ENCODE results near the gene SYNGR4. TPM values are rescaled to one million over a fixed set of nuclear protein-coding genes. Genes with fewer than 3 reads are reported as not detected.
A peak's percentile ranks its signal among the peaks of the same experiment; 100 is the strongest.
"Not testable (repeated sequence)": the region's sequence is repeated elsewhere in the genome, so short reads cannot be mapped to it uniquely, and the experiment has no call there.

SYNGR4 gene
- polyA plus RNA-seq (2012; ENCODE audit: low read depth, missing spikeins), result 0.18 TPM

GRCh38 chr19:48363810-48364597 lies at the start of gene SYNGR4, which contains the start of gene TMEM143:
TSS of gene SYNGR4 (plus strand) at chr19:48364367. CDS start at chr19:48365843, 1,476 bp downstream.
TSS of gene TMEM143 (minus strand) at chr19:48363940. CDS start at chr19:48363920, 20 bp downstream.
- DNase-seq (ENCODE audit: insufficient read length, low spot score) (peak; percentile 96), FAIRE-seq (peak; percentile 100)
- TF ChIP-seq TAF1 (IDR thresholded peaks at IDR 0.05; ENCODE audit: low read depth, low read length) (peak; percentile 51; the same call in 1 of the 2 replicates), POLR2A (IDR thresholded peaks at IDR 0.05; ENCODE audit: low read depth, low read length) (peak; percentile 63), POU2F2 (IDR thresholded peaks at IDR 0.05; ENCODE audit: low read depth, low read length) (no peak)

- no peak for FAIRE-seq
- TF ChIP-seq POU2F2 (IDR thresholded peaks at IDR 0.05; ENCODE audit: low read depth, low read length) (0 out of 2 replicates have a peak, but pooled peaks have one; percentile 42), SPI1 (IDR thresholded peaks at IDR 0.05; ENCODE audit: low read depth, low read length) (no peak)
- no peak for DNase-seq (ENCODE audit: insufficient read length, low spot score)
These were observed 48.5 kb upstream of the SYNGR4 start for GRCh38 chr19:48315712-48316111.

- not testable (repeated sequence) for FAIRE-seq; DNase-seq (ENCODE audit: insufficient read length, low spot score)
These were observed 46.5 kb upstream of the SYNGR4 start for GRCh38 chr19:48317708-48317960.

GRCh38 chr19:48318286-48318987 lies 45.7 kb upstream of the SYNGR4 start:
- FAIRE-seq (no peak), DNase-seq (ENCODE audit: insufficient read length, low spot score) (no peak)
- TF ChIP-seq SPI1 (IDR thresholded peaks at IDR 0.05; ENCODE audit: low read depth, low read length), result no peak
- no peak for TF ChIP-seq PAX5 (IDR thresholded peaks at IDR 0.05; ENCODE audit: insufficient read depth, low read length, severe bottlenecking)
- TF ChIP-seq POLR2A (IDR thresholded peaks at IDR 0.05; ENCODE audit: low read depth, low read length), result no peak
- no peak for TF ChIP-seq POLR2AphosphoS5 (IDR thresholded peaks at IDR 0.05; ENCODE audit: low read depth, low read length)
- TF ChIP-seq TAF1 (IDR thresholded peaks at IDR 0.05; ENCODE audit: low read depth, low read length), result no peak
- no peak for TF ChIP-seq POU2F2 (IDR thresholded peaks at IDR 0.05; ENCODE audit: low read depth, low read length)

GRCh38 chr19:48319647-48320541 lies 44.3 kb upstream of the SYNGR4 start:
- DNase-seq (ENCODE audit: insufficient read length, low spot score) (no peak), FAIRE-seq (peak; percentile 77)
- TF ChIP-seq TAF1 (IDR thresholded peaks at IDR 0.05; ENCODE audit: low read depth, low read length) (no peak), SPI1 (IDR thresholded peaks at IDR 0.05; ENCODE audit: low read depth, low read length) (no peak), POLR2AphosphoS5 (IDR thresholded peaks at IDR 0.05; ENCODE audit: low read depth, low read length) (no peak), POU2F2 (IDR thresholded peaks at IDR 0.05; ENCODE audit: low read depth, low read length) (no peak), PAX5 (IDR thresholded peaks at IDR 0.05; ENCODE audit: insufficient read depth, low read length, severe bottlenecking) (no peak), POLR2A (IDR thresholded peaks at IDR 0.05; ENCODE audit: low read depth, low read length) (no peak)

GRCh38 chr19:48321372-48321621 lies 42.9 kb upstream of the SYNGR4 start:
- FAIRE-seq, result peak; percentile 88
- DNase-seq (ENCODE audit: insufficient read length, low spot score), result peak; percentile 97
- TF ChIP-seq POLR2A (IDR thresholded peaks at IDR 0.05; ENCODE audit: low read depth, low read length), result no peak
- no peak for TF ChIP-seq POU2F2 (IDR thresholded peaks at IDR 0.05; ENCODE audit: low read depth, low read length)
- no peak for TF ChIP-seq PAX5 (IDR thresholded peaks at IDR 0.05; ENCODE audit: insufficient read depth, low read length, severe bottlenecking)

GRCh38 chr19:48321622-48322591 lies 42.3 kb upstream of the SYNGR4 start:
- DNase-seq (ENCODE audit: insufficient read length, low spot score) (peak; percentile 89), FAIRE-seq (peak; percentile 97)
- TF ChIP-seq SPI1 (IDR thresholded peaks at IDR 0.05; ENCODE audit: low read depth, low read length), result peak; percentile 79
- no peak; the same call in 1 of the 2 replicates for TF ChIP-seq TAF1 (IDR thresholded peaks at IDR 0.05; ENCODE audit: low read depth, low read length)
- peak; percentile 26 for TF ChIP-seq PAX5 (IDR thresholded peaks at IDR 0.05; ENCODE audit: insufficient read depth, low read length, severe bottlenecking)
- TF ChIP-seq POLR2A (IDR thresholded peaks at IDR 0.05; ENCODE audit: low read depth, low read length), result peak; percentile 88
- TF ChIP-seq POU2F2 (IDR thresholded peaks at IDR 0.05; ENCODE audit: low read depth, low read length), result peak; percentile 74
- peak; percentile 87 for TF ChIP-seq POLR2AphosphoS5 (IDR thresholded peaks at IDR 0.05; ENCODE audit: low read depth, low read length)

- FAIRE-seq, result peak; percentile 62
- no peak for TF ChIP-seq POU2F2 (IDR thresholded peaks at IDR 0.05; ENCODE audit: low read depth, low read length)
- no peak for TF ChIP-seq PAX5 (IDR thresholded peaks at IDR 0.05; ENCODE audit: insufficient read depth, low read length, severe bottlenecking)
- TF ChIP-seq SPI1 (IDR thresholded peaks at IDR 0.05; ENCODE audit: low read depth, low read length), result peak; percentile 76; the same call in 1 of the 2 replicates
- TF ChIP-seq POLR2A (IDR thresholded peaks at IDR 0.05; ENCODE audit: low read depth, low read length), result peak; percentile 32; the same call in 1 of the 2 replicates
- 0 out of 2 replicates have a peak, but pooled peaks have one; percentile 15 for TF ChIP-seq TAF1 (IDR thresholded peaks at IDR 0.05; ENCODE audit: low read depth, low read length)
- peak; percentile 47; the same call in 1 of the 2 replicates for TF ChIP-seq POLR2AphosphoS5 (IDR thresholded peaks at IDR 0.05; ENCODE audit: low read depth, low read length)
- peak; percentile 61 for DNase-seq (ENCODE audit: insufficient read length, low spot score)
These were observed 38.8 kb upstream of the SYNGR4 start, which contains the start of gene EMP3 for GRCh38 chr19:48325265-48325910. TSS of gene EMP3 (plus strand) at chr19:48325552. CDS start at chr19:48326845, 1,293 bp downstream.

Data from GM12891 (cell line).